Purkinje cell (primary cell): ENCODE data around the gene APLP1. TPM values are rescaled to one million over a fixed set of nuclear protein-coding genes. Genes with fewer than 3 reads are reported as not detected.

Experiments
- polyA plus RNA-seq: library from polyadenylated mRNA; unstranded; fragments of >200 nt; fragmentation: Nextera tagmentation; gene quantifications from 2 replicates; pipeline ENCODE4 v1.2.1, GENCODE V29; 2014

The APLP1 gene
- polyA plus RNA-seq, result 223 and 377 TPM in 2 replicates

DNA sequence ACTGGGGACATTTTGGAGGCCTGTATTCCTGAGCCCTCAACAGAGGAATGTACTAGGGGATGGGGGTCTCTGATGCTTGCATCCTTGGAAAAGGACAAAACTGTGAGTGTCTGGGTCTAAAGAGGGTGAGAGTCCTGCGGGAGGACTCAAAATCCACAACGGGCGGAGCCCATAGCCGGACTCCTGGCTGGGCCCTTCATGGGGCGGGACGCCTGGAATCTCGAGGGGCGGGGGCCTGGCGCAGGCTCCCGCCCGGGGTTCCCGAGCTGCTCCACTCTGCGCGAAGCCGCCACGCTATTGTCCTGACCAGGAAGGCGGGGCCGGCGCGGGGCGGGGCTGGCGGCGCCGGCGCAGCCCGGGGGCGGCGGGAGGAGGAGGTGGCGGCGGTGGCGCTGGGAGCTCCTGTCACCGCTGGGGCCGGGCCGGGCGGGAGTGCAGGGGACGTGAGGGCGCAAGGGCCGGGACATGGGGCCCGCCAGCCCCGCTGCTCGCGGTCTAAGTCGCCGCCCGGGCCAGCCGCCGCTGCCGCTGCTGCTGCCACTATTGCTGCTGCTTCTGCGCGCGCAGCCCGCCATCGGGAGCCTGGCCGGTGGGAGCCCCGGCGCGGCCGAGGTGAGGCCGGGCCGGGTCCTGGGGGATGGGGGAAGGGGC, at the start of gene APLP1:
Gene APLP1, plus strand, starts transcription at position 403 of the 651 bp plus-strand sequence. Its CDS starts 63 bp downstream, at position 466.

DNA sequence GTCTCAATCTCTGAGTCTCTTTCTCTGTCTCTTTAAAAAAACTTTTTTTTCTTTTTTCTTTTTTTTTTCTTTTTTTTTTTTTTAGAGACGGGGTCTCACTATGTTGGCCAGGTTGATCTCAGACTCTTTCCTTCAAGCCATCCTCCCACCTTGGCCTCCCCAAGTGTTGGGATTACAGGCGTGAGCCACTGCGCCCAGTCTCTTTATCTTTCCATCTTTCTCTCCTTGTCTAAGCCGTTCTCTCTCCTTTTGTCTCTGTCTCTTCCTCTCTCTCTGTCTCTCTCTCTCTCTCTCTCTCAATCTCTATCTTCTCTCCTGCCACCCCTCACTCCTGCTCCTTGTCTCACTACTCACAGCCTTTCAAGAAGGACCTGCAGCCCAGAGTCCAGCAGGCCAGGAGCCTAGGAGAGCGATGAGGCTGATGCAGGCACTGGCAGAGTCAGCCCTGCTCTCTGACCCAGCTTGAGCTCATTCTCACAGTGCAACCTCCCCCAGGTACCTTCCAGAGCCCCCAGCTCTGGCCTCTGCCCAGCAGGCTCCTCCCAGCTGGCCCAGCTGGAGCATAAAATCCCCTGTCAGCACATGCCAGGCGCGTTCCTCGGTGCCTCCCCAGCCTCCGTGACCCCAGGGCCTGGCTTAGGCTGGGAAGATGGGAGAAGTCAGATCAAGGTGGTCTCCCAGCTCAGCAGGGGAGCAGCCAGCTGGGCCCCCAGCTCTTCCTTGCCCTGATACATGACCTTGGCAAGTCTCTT, 16.2 kb upstream of the APLP1 start, which contains the start of gene NPHS1:
Gene NPHS1, minus strand, starts transcription at position 476 of the 752 bp plus-strand sequence. CDS start 667 bp downstream, outside the sequence.

DNA sequence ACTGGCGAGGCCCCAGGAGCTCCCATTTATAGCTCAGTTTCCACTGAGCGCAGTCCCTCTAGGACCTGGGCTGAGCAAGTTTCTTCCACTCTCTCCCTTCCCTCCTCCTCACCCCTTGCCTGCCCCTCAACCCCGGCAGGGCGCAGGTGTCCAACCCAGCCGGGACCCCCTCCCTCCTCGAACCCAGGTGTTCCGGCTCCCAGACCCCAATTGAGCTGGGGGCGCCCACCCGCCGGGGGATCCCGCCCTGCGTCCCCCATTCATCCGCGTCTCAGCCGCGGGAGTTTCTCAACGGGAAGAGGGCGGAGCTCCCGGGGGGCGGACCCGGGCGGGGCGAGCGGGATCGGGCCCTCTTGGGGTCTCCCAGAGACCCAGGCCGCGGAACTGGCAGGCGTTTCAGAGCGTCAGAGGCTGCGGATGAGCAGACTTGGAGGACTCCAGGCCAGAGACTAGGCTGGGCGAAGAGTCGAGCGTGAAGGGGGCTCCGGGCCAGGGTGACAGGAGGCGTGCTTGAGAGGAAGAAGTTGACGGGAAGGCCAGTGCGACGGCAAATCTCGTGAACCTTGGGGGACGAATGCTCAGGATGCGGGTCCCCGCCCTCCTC, 11.7 kb upstream of the APLP1 start, which contains the start of gene KIRREL2:
Gene KIRREL2, plus strand, starts transcription at position 366 of the 604 bp plus-strand sequence. Its CDS starts 209 bp downstream, at position 575.

DNA sequence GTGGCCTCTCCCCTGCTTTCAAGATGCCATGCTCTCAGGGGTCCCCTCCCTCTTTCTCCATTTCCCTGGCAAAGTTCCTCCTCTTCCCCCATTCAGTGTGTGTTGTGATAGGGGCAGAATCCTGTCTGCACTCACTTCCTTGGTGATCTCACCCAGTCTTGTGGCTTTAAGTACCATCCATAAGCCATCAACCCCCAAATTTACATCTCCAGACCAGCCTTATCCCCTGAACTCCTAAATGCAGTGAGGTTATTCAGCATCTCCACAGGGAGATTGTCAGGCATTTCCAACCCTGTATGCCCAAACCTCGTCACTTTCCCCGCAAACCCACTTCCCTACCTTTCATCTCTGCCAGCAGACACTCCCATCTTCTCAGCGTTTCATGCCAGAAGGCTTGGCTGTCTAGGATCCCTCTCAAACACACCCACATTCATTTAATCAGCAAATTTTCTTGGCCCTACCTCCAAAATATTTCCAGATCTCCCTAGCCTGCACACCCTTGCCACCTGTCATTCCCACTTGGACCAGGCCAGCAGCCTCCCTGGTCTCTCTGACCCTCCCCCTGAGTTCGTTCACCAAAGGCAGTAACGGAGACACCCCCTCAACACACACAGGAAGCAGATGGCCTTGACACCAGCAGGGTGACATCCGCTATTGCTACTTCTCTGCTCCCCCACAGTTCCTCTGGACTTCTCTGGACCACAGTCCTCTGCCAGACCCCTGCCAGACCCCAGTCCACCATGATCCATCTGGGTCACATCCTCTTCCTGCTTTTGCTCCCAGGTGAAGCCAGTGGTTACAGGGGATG, 33.7 kb downstream of the APLP1 start, which contains the start of gene HCST:
Gene HCST, plus strand, starts transcription at position 676 of the 808 bp plus-strand sequence. Its CDS starts 65 bp downstream, at position 741.

GRCh38 chr19:35908010-35908441, 39.7 kb downstream of the APLP1 start, which contains the start of gene TYROBP:
Gene TYROBP (minus strand): TSS chr19:35908295. CDS start chr19:35908228, 67 bp downstream.

Other genes with a start within 250 kb of the APLP1 start
- gene RBM42, start 239.5 kb upstream of the APLP1 start, polyA plus RNA-seq, result 8.9 and 12.6 TPM in 2 replicates
- 0.70 TPM in 1 of 2 replicates, not detected in the other for gene ETV2, start 226.8 kb upstream of the APLP1 start, polyA plus RNA-seq
- 1,754 and 2,269 TPM in 2 replicates for gene COX6B1, start 220.3 kb upstream of the APLP1 start, polyA plus RNA-seq
- gene UPK1A, start 202.1 kb upstream of the APLP1 start, polyA plus RNA-seq, result 0.27 TPM in 1 of 2 replicates, not detected in the other
- not detected in 2 replicates for gene ZBTB32, start 164.0 kb upstream of the APLP1 start, polyA plus RNA-seq
- gene KMT2B, start 150.6 kb upstream of the APLP1 start, polyA plus RNA-seq, result 1.0 and 1.8 TPM in 2 replicates
- 1.0 and 4.9 TPM in 2 replicates for gene IGFLR1, start 126.1 kb upstream of the APLP1 start, polyA plus RNA-seq
- gene U2AF1L4, start 123.2 kb upstream of the APLP1 start, polyA plus RNA-seq, result 69.6 and 75.0 TPM in 2 replicates
- 311 and 383 TPM in 2 replicates for gene PSENEN, start 122.9 kb upstream of the APLP1 start, polyA plus RNA-seq
- 4.6 and 8.3 TPM in 2 replicates for gene LIN37, start 120.0 kb upstream of the APLP1 start, polyA plus RNA-seq
- 0.50 TPM in 1 of 2 replicates, not detected in the other for gene HSPB6, start 111.5 kb upstream of the APLP1 start, polyA plus RNA-seq
- 0.51 TPM in 1 of 2 replicates, not detected in the other for gene PROSER3, start 110.4 kb upstream of the APLP1 start, polyA plus RNA-seq
- 0.15 and 0.40 TPM in 2 replicates for gene ARHGAP33, start 93.0 kb upstream of the APLP1 start, polyA plus RNA-seq
- not detected in 2 replicates for gene PRODH2, start 55.7 kb upstream of the APLP1 start, polyA plus RNA-seq
- 0.08 TPM in 1 of 2 replicates, not detected in the other for gene NPHS1, start 16.1 kb upstream of the APLP1 start, polyA plus RNA-seq
- 1.1 TPM in 1 of 2 replicates, not detected in the other for gene KIRREL2, start 11.7 kb upstream of the APLP1 start, polyA plus RNA-seq
- gene NFKBID, start 32.0 kb downstream of the APLP1 start, polyA plus RNA-seq, result 1.5 and 1.8 TPM in 2 replicates
- 2.0 and 3.8 TPM in 2 replicates for gene HCST, start 34.0 kb downstream of the APLP1 start, polyA plus RNA-seq
- gene TYROBP, start 39.7 kb downstream of the APLP1 start, polyA plus RNA-seq, result 0.70 TPM in 1 of 2 replicates, not detected in the other
- 0.15 and 0.60 TPM in 2 replicates for gene LRFN3, start 67.8 kb downstream of the APLP1 start, polyA plus RNA-seq
- 6.4 and 14.1 TPM in 2 replicates for gene SDHAF1, start 126.6 kb downstream of the APLP1 start, polyA plus RNA-seq
- 3.4 and 4.6 TPM in 2 replicates for gene SYNE4, start 140.2 kb downstream of the APLP1 start, polyA plus RNA-seq
- 1.9 and 9.9 TPM in 2 replicates for gene ALKBH6, start 145.6 kb downstream of the APLP1 start, polyA plus RNA-seq
- gene CLIP3, start 164.3 kb downstream of the APLP1 start, polyA plus RNA-seq, result 34.3 and 46.5 TPM in 2 replicates
- 1.3 and 2.7 TPM in 2 replicates for gene THAP8, start 185.7 kb downstream of the APLP1 start, polyA plus RNA-seq
- gene WDR62, start 186.3 kb downstream of the APLP1 start, polyA plus RNA-seq, result 1.9 TPM in 1 of 2 replicates, not detected in the other
- gene OVOL3, start 242.6 kb downstream of the APLP1 start, polyA plus RNA-seq, result not detected in 2 replicates
- gene POLR2I, start 246.3 kb downstream of the APLP1 start, polyA plus RNA-seq, result 314 and 340 TPM in 2 replicates
- gene TBCB, start 246.9 kb downstream of the APLP1 start, polyA plus RNA-seq, result 84.8 and 90.6 TPM in 2 replicates